Measurements from ENCODE around the gene LSM14B.

Gene LSM14B

DNA sequence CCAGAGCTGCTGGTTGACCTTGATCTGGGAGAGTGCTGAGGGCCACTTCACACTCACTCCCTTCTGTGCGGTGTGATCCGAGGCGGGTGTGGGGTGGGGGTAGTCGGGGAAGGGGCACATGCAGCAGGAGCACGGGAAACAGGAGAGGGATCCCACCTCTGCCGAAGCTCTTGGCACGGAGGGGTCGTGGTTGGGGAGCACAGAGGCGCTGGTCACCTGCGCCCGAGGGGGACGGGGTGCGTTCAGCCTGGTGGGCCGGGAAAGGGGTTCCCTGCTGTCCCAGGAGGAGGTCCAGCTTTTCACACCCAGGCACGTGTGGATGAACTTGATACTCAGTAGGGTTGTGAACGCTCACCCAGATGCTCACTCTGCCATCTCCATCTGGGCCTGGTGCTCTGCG, 38.6 kb downstream of the LSM14B start:
- TF ChIP-seq, protein P1, sequence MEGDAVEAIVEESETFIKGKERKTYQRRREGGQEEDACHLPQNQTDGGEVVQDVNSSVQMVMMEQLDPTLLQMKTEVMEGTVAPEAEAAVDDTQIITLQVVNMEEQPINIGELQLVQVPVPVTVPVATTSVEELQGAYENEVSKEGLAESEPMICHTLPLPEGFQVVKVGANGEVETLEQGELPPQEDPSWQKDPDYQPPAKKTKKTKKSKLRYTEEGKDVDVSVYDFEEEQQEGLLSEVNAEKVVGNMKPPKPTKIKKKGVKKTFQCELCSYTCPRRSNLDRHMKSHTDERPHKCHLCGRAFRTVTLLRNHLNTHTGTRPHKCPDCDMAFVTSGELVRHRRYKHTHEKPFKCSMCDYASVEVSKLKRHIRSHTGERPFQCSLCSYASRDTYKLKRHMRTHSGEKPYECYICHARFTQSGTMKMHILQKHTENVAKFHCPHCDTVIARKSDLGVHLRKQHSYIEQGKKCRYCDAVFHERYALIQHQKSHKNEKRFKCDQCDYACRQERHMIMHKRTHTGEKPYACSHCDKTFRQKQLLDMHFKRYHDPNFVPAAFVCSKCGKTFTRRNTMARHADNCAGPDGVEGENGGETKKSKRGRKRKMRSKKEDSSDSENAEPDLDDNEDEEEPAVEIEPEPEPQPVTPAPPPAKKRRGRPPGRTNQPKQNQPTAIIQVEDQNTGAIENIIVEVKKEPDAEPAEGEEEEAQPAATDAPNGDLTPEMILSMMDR (IDR thresholded peaks at IDR 0.05): no peak
- no peak for TF ChIP-seq ZFX (IDR thresholded peaks at IDR 0.05; ENCODE audit: borderline replicate concordance)
- H3K27ac ChIP-seq: no peak overlapping the region

DNA sequence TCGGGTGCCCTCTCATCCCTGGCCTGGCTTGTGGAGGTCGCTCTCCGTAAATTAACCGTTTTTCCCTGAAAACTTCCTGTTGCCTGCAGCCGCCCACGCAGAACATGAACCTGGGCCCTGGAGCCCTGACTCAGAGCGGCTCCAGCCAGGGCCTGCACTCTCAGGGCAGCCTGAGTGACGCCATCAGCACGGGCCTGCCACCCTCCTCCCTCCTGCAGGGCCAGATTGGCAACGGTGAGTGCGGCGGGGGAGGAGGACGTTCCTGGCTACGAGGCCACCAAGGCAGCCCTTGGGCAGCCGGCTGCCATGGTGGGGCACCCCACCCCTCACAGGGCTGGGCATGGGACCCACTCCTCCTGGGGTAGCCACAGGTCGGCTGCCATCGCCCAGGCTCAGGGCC, 39.1 kb downstream of the LSM14B start:
- TF ChIP-seq, protein P1 (IDR thresholded peaks at IDR 0.05): no peak
- no peak for TF ChIP-seq ZFX (IDR thresholded peaks at IDR 0.05; ENCODE audit: borderline replicate concordance)

DNA sequence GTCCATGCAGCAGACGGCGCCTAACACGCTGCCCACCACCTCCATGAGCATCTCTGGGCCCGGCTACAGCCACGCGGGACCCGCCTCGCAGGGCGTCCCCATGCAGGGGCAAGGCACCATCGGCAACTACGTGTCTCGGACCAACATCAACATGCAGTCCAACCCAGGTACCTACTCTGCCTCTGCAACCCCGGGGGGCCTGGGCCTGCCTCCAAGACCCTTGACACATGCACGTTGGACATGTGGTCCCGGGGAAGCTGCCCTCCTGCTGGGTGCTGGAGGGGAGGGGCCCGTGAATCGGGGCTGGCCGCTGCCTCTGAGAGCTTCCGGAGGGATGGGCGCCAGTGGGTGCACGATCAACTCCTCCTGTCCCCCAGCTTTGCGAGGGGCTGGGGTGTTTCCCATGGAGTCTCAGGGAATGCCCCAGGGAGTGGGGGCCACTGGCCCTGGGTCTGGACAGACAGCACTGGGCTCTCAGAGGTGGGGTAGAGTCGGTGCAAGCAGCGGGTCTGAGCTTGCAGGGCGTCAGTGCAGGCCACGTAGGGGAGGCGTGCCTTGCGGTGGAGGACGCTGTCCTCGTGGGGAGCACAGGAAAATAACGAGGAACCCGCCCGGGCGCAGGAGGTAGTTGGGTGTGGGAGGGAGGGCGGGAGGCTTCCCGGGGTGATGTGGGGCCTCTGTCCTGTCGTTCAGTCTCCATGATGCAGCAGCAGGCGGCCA, 40.6 kb downstream of the LSM14B start:
- TF ChIP-seq, protein P1 (IDR thresholded peaks at IDR 0.05): no peak
- no peak for TF ChIP-seq ZFX (IDR thresholded peaks at IDR 0.05; ENCODE audit: borderline replicate concordance)
- H3K27ac ChIP-seq: no peak overlapping the region

More for the DNA sequence above, 39.1 kb downstream of the LSM14B start:
- H3K27ac ChIP-seq: no peak overlapping the region

DNA sequence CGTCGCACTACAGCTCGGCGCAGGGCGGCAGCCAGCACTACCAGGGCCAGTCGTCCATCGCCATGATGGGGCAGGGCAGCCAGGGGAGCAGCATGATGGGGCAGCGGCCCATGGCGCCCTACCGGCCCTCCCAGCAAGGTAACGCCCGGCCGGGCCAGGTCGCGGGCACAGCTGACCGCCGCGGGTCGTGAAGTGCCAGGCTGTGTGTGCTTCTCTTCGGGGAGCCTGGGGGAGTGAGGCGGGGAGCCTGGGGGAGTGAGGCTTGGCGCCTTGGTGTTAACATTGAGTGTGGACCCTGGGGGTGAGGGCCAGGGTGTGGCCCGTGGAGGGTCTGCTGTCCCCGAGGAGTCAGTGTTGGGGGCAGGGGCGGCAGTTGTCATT, 41.2 kb downstream of the LSM14B start:
- H3K27ac ChIP-seq: no peak overlapping the region
- TF ChIP-seq, protein P1 (IDR thresholded peaks at IDR 0.05): no peak
- no peak for TF ChIP-seq ZFX (IDR thresholded peaks at IDR 0.05; ENCODE audit: borderline replicate concordance)

DNA sequence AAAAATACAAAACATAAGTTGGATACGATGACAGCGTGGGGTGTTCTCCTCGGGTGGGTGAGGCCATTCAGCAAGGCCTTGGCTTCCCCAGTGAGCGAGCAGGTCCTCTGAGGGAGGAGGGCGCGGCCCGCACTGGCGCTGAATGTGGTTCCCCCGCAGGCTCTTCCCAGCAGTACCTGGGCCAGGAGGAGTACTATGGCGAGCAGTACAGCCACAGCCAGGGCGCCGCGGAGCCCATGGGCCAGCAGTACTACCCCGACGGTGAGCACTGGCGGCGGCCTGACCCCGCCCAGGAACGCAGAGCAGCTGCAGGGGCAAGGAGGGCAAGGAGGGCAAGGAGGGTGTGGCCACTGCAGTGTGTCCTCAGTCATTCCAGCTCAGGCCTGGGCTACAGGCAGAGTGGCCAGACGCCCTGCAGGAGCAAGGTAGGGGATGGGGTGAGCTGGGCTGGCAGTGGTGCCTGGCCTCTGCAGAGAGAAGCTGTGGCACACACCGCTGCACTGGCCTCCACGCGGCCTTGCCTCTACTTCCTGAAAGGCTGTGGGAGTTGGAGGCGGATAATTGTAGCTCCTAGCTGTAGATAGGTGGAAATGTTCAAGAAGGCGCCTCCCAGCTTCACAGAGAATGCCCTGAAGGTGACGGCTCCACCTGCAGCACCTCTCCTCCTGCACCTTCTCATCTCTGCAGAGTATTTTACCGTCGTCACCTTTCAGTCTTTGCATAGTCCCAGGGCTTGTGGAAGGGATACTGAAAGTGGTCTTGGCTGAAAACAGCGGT, 41.9 kb downstream of the LSM14B start:
- no peak overlapping the region for H3K27ac ChIP-seq
- TF ChIP-seq, protein P1 (IDR thresholded peaks at IDR 0.05): no peak

DNA sequence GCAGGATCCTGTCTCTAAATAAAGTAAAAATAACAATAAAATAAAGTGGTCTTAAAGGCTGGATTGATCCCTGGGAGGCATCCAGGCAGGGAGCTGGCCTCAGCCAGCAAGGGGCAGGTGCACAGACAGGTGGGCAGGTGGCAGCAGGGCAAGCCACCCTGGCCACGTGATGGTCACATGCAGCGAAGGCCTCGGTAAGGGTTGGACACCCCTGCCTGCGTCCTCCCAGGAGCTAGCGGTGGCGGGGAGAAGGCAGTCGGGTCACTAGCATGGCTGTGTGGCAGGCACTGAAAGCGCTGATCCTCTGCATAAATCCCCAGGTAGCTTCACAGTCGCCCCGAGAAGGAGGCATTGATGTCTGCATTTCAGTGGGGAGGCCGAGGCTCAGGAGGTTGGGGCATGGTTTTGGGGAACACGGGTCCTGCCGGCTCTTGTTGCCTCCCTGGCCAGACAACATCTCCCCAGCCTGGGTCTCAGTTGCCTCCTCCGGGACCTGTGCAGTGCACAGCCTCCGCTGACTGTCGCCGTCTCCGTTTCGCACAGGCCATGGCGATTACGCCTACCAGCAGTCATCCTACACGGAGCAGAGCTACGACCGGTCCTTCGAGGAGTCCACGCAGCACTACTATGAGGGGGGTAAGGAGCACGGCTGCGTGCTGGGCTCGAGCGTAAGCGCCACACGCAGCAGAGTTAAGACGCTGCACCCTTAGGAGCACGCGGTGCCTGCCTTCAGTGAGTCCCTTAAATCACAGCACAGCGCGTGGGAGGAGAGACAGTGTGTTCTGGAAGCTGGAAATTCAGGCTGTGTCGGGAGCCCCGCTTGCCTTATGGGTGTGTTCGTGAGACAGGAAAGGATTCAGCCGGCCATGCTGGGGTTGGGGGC, 42.8 kb downstream of the LSM14B start:
- H3K27ac ChIP-seq: no peak overlapping the region
- TF ChIP-seq, protein P1 (IDR thresholded peaks at IDR 0.05): no peak
- TF ChIP-seq ZFX (IDR thresholded peaks at IDR 0.05; ENCODE audit: borderline replicate concordance): no peak
